ENCODE data around the gene DIDO1.

Gene DIDO1

DNA sequence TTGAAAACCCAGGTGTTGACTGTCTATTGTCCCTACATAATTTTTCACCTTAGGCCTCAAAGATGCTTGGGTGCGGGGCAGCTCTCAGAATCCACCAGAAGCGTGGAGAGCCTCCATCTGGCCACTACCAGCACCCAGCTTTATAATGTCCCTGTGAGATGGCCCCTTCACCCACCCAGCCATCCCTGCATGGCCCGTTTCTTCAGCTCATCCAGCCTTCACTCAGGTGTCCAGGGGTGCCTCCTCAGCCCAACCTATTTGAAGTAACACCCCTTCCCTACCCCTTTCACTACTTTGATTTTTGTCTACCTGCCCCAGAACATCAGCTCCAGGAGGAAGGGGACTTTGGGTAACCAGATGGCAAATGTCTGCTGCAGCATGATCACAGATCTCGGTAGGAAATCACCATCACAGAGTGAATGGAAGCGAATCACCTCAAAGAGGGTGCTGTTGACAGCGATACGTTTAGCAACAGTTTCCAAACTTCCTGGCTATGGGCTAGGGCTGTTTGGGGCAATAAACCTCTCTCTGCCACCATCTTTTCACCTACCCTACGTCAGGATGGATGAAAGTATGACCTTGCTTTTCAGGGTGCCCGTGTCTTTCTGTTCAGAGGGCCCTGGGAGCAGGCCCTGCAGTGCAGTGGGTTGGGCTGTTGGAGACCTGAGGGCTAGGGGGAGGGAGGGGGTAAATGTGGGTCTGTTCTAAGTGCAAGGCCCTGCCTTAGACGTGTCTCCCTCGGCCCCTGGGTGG lies 25.0 kb upstream of the DIDO1 start:
- DNase-seq (ENCODE audit: low read depth in 3 of 3, low spot score in 1 of 3) = no peak

DNA sequence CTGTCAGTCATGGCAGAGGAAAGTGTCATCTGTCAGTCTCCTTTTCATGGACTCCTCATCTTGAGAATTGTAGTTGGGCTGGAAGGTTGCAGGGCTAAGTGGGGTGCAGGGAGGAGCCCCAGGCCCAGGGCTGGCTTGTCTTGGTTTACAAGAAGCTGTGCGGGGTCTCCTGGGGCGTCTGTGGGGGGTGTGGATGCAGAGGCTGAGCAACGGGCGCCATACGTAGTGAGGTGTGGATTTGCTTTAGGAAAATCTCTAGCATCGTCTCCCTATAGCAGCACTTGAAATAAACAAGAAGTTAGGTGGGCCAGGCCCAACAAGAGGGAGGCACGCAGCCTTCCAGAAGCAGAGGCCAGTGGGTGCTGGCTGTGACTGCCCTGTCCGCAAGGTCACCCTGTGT lies 24.4 kb upstream of the DIDO1 start:
- no peak for DNase-seq (ENCODE audit: low read depth in 3 of 3, low spot score in 1 of 3)

DNA sequence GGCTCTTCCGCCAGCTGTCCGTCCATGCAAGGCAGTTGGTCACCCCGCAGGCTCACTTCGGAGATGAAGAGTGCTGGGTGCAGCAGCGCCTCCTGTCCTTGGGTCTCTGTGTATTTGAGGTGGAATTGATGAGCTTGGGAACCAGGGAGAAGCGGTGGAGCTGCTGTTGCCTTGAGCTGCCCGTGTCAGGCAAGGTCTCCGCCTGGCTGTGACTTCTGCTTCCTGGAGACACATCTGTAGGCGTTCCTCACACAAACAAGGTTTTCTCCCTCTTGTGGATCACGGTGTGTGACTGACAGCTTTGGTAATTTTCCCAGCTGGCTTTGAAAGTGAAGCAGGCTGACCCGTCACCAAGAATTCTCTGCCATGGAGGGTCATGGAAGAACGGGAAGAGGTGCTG lies 23.7 kb upstream of the DIDO1 start:
- no peak for DNase-seq (ENCODE audit: low read depth in 3 of 3, low spot score in 1 of 3)

DNA sequence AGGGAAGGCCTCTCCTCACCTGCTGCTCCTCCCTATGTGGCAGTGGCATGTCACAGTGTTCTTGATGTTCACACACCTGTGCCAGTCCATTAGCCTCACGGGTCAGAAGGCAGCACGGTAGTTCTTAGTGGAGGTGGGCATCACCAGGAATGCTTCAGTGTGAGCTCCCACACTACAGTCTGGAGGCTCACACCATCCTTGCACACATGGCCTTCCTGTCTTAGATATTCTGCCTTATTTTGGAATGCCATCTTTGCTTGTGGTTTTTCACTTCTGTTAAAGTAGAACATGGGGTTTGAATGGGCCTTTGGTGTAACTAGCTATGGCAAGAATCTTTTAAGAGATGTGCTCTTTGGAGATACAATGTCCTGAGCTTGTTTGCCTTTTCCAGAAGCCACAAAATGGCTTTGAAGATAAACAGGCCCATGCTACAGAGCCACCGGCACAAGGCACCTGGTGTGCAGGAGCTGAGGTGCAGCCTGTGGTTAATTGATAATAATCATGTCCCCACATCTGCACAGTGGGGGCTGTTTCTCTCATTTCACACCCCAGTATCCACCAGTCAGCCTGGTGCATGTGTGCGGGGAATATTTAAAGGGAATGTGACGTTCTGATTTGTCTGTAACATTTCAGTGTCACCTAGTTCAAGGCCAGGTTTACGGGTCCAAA lies 23.0 kb upstream of the DIDO1 start:
- DNase-seq (ENCODE audit: low read depth in 3 of 3, low spot score in 1 of 3) = no peak

DNA sequence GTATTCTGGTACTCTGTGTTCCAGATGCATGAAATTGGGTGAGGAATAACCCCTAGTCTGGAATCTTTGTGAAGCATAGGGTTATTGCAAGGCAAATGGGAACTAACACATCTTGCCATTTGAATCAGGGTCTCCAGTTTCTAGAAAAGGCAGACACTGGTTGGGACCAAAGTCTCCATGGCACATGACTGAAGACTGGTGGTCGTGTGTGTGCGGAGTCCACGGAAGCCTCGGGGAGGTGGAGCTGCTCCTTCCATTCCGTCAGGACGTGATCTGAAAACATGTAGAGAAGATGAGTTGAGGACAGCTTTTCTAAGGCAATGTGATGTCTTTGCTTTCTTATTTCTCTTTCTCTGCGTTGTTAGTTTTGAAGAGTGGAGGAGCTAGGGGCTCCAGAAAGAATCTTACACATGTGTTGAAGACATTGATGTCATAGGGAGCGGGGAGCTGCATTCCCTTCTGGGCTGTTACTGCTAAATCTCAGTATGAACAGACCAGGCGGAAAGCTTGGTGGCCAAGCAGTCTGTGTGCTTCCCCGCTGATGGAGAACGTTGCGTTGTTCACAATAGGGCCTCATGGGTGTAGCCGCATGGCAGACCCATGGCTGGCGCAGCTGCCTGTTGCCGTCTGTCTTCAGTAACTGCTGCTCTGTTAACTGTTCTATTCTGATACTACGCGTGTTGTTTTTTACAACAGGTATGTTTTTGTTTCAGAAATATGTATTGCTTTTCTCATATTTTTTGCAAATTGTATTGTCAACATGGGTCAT lies 21.4 kb upstream of the DIDO1 start:
- no peak for DNase-seq (ENCODE audit: low read depth in 3 of 3, low spot score in 1 of 3)

DNA sequence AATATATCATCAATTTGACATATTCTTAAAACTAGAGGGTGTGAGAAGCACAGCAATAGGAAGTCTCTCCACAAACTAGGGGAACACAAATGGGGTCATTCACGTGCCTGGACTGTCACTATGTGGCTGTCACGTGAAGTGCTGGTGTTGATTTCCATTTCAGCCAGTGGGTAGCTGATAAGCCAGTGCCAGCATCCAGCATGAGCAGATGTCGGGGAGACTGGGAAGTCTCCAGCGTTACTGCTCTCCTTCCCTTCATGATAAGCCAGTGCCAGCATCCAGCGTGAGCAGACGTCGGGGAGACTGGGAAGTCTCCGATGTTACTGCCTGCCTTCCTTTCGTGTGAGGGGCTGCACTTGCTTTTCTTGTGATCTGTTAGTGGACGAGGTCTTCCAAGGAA lies 20.6 kb upstream of the DIDO1 start:
- DNase-seq (ENCODE audit: low read depth in 3 of 3, low spot score in 1 of 3) = no peak

DNA sequence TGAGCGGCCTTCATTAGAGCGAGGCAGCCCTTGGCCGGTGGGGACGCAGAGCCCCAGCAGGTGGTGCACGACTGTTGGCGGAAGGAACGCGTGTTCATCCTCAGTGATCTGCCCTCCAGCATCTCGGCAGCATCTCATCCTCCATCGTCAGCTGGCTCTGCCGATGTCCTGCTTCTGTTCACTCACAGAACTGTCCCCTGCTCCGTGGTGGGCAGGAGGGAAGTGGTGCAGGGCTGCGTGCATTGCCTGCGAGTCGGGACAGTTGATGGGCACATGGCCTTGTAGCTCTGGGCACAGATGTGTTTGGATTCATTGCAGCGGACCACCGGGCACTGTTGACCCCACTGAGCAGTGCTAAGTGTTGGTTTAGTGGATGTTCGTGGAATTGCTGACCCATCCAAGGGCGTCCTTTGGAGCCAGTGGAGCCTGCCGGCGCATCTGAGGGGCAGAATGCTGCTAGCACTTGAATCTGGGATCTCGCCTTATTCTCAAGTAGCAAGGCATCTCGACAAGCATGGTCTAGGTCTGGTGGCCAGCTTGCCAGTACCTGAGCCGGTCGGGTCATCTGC lies 19.6 kb upstream of the DIDO1 start:
- no peak for DNase-seq (ENCODE audit: low read depth in 3 of 3, low spot score in 1 of 3)

DNA sequence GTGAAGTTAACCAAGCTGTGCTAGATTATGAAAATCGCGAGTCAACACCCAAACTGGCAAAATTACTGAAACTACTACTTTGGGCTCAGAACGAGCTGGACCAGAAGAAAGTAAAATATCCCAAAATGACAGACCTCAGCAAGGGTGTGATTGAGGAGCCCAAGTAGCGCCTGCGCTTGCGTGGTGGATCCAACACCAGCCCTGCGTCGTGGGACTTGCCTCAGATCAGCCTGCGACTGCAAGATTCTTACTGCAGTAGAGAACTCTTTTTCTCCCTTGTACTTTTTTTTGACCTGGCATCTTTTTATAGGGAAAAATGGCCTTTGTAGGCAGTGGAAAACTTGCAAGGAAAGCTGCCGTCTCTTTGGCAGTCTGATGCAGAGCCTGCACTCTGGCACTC lies 18.4 kb upstream of the DIDO1 start:
- no peak for DNase-seq (ENCODE audit: low read depth in 3 of 3, low spot score in 1 of 3)

DNA sequence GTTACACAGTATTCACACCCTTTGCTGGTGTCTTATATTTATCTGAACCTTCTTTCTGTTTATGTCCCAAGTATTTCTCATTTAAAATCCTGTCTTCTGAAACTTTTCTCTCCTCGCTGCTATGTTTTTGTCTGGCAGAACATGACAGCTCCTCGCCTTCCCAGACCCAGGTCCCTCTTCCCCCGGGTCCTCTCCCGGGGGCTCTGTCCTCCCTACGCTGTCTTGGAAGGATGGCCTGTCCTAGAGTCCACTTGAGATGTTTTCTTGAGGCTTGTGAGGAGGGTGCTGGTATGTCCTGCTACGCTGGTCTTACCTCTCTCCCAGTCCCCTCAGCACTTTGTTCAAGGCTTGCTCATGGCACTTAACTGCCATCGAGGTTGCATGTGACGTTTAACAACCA lies 17.9 kb upstream of the DIDO1 start:
- no peak for DNase-seq (ENCODE audit: low read depth in 3 of 3, low spot score in 1 of 3)

DNA sequence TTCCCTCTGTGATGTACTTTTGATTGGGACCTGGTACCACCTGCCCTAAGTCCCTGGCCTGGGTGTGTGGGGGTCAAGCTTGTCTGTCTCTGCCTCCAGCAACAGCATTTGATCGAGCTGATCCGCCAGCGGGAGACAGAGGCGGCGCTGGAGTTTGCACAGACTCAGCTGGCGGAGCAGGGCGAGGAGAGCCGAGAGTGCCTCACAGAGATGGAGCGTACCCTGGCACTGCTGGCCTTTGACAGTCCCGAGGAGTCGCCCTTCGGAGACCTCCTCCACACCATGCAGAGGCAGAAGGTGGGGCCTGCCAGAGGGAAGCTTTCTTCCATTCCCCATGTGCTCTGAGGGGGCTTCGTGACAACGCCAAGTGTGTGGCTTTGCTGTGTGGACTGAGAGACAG lies 17.1 kb upstream of the DIDO1 start:
- no peak for DNase-seq (ENCODE audit: low read depth in 3 of 3, low spot score in 1 of 3)

DNA sequence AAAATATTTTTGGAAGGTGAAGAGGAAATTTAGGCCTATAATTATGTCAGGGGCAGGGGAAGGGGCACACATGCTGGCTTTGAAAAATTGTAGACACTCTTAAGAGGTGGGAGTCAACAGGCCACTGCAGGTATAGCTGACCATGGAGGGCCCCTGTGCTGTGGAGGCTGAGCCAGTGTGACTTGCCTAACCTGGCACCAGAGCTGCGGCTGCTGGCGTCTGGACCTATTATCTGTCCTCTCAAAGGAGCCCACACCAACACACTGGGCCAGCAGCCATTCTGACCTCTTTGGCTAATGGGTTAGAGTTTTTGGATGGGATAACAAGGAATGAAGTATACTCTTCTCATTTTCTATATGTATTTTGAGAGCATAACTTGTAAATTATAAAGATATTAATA lies 16.2 kb upstream of the DIDO1 start:
- DNase-seq (ENCODE audit: low read depth in 3 of 3, low spot score in 1 of 3) = no peak

DNA sequence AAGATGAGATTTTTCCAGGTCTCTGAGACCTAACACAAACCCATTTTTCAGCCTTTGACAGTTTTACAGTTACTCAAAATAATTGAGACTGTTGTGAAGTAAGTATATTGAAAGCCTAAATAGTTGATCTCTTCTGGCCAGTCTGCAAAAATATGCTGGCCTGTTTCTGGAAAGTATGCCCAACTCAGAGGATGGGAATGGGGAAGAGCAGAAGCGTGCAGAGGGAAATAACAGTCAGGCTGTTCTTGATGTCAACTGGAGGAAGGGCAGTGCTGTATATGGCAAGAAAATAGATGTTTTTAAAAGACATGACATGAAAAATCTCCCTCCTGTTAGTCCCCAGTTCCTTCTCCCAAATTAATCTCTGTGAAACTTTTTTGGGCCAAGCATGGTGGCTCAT lies 15.5 kb upstream of the DIDO1 start:
- DNase-seq (ENCODE audit: low read depth in 3 of 3, low spot score in 1 of 3) = no peak

DNA sequence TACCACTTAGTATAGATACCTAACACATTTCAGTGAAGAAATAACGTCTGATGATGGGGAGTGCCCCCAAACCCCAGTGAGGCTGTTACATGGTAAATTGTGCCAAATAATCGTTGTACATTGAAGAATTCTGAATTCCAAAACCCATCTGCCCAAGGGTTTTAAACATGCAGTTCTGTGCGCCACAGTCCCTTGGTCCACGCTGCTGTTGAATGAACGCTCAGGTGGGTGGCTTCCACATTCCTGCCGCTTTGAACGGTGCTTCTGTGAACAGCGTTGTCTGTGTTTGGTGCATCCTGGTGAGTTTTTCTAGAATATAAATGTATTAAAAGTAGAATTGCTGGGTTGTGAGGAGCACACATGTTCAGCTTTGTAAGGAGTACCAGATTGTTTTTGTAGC lies 14.6 kb upstream of the DIDO1 start:
- no peak for DNase-seq (ENCODE audit: low read depth in 3 of 3, low spot score in 1 of 3)

DNA sequence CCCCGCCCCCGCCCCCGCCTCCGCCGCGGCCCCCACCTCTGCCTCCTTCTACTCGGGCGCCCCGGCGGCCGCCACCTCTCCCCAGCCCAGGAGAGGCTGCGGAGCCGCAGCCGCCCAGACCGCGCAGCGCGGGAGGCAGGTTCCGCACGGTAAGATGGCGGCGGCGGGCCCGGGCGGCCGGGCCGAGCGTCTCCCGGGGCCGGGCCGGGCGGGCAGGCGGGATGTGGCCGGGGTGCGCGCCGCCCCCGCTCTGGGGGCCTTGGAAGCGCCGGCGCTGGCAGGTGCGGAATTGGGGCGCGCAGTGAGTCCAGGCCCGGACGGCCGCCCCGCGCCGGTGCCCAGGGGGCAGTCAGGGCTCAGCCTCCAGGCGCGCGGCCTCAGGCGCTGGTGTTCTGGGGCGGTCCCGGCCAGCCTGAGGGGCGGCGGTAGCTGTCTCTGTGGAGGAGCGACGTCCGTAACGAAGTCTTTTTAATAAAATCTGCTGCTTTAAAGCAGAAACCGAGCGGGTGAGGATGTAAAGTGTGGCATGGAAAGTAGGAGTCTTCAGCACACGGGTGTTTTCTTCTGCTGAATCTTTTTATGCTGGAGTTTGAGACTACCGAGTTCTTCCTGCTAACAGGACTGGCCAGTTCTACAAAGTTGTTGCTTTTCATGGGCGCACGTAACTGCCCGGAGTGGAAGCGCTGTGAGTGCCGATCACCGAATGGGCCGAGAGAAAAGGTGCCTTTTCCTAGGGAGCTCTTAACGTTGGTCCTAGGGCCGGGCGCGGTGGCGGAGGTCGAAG lies 12.0 kb upstream of the DIDO1 start, which contains the start of gene GID8:
Gene GID8 (plus strand): TSS at position 43 of the 784 bp plus-strand sequence. CDS start 3,356 bp downstream, outside the sequence.
- DNase-seq (ENCODE audit: low read depth in 3 of 3, low spot score in 1 of 3) = peak in 1 of 3 donors; percentile 29

DNA sequence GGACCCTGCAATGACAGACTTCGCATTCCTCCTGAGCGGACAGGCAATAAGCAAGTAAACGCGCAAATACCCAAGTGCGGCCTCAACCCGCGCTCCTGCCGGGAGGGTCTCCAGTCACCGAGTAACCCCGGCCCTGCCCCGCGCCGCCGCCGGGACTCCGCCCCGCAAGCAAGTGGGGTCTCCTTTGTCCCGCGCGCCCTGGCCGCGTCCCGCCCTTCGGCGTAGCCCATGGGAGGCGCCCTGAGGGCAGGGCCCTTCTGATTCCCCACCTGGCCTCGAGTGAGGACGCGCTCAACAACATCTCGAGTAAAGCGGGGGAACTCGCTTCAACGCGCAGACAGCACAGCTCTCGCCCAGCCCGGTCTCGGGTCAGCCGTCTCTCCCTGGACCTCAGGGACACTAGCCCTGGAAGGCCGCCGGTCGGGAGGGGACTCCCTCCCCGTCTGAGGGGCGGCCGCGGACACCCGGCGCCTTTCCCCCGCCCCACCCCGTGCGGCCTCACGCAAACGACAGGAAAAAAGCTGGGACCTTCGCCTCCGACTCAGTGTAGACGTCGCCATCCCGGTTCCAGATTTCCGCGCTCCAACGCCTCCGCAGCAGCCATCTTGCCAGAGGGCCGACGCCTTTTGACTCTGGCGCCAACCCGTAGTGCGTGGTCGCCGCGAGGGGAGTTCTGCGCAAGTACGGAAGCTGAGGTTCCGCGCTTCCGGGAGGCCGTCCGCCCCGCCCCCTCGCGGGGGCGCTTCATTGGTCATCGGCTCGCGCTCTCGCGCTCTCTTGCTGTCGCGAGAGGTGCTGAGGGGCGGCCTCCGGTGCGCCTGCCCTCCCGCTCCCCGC lies 11.2 kb upstream of the DIDO1 start:
- DNase-seq (ENCODE audit: low read depth in 3 of 3, low spot score in 1 of 3) = peak; percentile 90 to 95 (median 95)

DNA sequence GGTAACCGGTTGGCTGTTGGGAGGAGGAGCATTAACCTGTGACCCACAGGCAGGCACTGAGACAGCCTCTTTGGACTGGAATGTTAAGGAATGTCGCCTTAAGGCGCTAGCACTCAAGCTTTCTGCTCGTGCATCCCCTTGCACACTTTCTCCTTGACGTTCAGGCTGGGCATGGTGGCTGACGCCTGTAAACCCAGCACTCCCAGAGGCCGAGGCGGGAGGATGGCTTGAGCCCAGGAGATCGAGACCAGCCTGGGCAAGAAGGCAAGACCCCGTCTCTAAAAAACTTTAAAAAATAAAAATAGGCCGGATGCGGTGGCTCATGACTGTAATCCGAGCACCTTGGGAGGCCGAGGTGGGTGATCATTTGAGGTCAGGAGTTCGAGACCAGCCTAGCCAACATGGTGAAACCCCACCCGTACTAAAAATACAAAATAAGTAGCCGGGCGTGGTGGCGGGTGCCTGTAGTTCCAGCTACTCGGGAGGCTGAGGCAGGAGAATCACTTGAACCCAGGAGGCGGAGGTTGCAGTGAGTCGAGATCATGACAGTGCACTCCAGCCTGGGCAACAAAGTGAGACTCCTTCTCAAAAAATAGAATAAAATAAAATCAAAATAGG lies 9.8 kb upstream of the DIDO1 start:
- DNase-seq (ENCODE audit: low read depth in 3 of 3, low spot score in 1 of 3) = no peak

DNA sequence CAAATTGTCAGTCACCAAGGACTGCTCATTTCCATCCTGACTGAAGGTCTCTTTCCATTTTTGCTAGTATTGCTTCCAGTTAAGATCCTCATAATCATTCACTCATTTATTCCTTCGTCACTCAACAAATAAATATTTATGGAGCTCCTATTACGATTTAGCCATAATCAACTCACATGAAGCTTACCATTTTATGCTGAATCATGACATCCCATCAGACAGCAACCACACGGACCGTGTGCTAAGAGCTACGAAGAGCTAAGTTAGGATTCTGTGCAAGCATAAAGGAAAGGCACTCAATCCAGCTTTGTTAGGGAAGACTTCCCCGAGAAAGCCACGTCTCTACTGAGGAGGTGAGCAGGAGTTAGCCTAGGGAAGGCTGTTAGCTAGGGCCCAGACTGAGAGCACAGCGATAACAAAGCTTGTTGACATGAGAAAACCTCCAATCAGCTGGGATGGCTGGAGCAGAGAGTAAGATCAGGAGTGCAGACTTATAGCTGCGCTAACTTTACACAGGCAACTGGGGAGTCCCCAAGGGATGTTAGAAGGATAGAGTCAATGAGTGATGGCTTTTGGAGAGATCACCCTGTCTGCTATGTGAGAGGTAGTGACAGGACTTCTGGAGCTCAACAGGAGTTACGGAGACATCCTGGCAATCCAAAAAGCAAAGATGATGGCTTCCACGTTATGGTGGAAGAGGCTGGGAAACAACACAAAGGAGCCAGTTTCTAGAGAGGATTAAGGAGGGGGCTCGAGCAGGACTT lies 9.1 kb upstream of the DIDO1 start:
- no peak for DNase-seq (ENCODE audit: low read depth in 3 of 3, low spot score in 1 of 3)

DNA sequence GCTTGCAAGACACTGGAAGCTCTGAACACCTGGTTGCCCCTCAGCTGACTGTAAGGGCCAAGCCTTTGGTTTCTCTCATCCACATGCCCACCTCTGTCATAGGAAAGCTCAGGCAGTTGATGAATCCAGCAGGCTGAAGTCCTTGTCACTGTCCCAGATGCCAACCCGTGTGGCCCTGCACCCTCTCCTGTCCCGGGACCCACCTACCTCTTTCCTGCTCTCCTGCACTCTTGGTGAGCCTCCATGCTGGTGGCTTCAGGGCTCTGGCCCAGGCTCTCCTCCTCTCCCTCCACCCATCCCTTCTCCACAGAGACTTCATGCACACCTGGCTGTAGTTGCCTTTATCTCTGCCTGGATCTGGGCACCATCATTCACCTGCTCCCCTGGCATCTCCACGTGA lies 7.7 kb upstream of the DIDO1 start:
- no peak for DNase-seq (ENCODE audit: low read depth in 3 of 3, low spot score in 1 of 3)

DNA sequence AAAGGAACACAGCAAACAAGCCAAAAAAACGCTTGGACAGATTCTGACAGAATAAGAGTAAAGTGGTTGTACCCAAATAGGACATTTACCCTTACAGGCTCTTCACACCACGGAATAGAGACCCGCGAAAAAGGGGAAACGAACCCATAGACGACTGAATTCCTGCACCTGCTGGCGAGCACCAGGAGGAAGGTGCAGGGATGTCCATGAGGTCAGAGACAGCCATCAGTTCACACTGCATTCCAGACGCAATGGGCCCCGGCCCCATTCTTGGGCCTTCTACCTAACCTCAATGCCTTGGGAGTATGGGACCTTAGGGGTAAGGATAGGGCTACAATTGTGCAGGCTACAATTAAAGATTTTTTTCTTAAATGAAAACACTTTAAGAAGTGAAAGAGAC lies 5.2 kb upstream of the DIDO1 start:
- DNase-seq (ENCODE audit: low read depth in 3 of 3, low spot score in 1 of 3) = no peak

All from stimulated activated CD4-positive, alpha-beta T cell treated with anti-CD3 and anti-CD28 coated beads, TNF-alpha, amount 100 ng/mL, for 1 hour (primary cell).